Chondrocyte (in vitro differentiated cells): ENCODE data around the gene TWIST2. TPM values are rescaled to one million over a fixed set of nuclear protein-coding genes. Genes with fewer than 3 reads are reported as not detected.

ENCODE experiments used
- DNase-seq: peaks from one replicate; pipeline ENCODE4 v3.0.0; 2021; ENCODE audit warnings: mixed read lengths, low spot score
- H3K27ac Mint-ChIP-seq: one replicate; pipeline ENCODE4 v1.8.0; 2021; ENCODE audit warnings: mild to moderate bottlenecking, moderate library complexity, mixed read lengths; ENCODE audit not compliant: unreplicated experiment
- H3K27me3 Mint-ChIP-seq: 2 replicates; pipeline ENCODE4 v1.8.0; 2021; ENCODE audit warnings: low read depth, mixed read lengths
- H3K36me3 Mint-ChIP-seq: 2 replicates; pipeline ENCODE4 v1.8.0; 2021; ENCODE audit warnings: low read depth, mixed read lengths
- H3K4me1 Mint-ChIP-seq: 2 replicates; pipeline ENCODE4 v1.8.0; 2021; ENCODE audit warnings: low read depth, mild to moderate bottlenecking, mixed read lengths
- H3K4me3 Mint-ChIP-seq: one replicate; pipeline ENCODE4 v1.8.0; 2021; ENCODE audit warnings: mild to moderate bottlenecking, moderate library complexity, mixed read lengths; ENCODE audit not compliant: unreplicated experiment
- H3K9me3 Mint-ChIP-seq: 2 replicates; pipeline ENCODE4 v1.8.0; 2021; ENCODE audit warnings: low read depth, mixed read lengths
- total RNA-seq: library from RNA; stranded (reverse); gene quantifications from 3 replicates; pipeline ENCODE4 v1.2.1, GENCODE V29; 2021
- TF ChIP-seq, protein P1 (sequence below): fragments of 200-600 bp; sonication (generic); IDR thresholded peaks from 2 replicates; pipeline ENCODE4 v1.5.0; 2021; ENCODE audit warnings: antibody characterized with exemption, mild to moderate bottlenecking, moderate library complexity

TWIST2 gene
- total RNA-seq, 1 donor from 2014 or later: 2.4 TPM

DNA sequence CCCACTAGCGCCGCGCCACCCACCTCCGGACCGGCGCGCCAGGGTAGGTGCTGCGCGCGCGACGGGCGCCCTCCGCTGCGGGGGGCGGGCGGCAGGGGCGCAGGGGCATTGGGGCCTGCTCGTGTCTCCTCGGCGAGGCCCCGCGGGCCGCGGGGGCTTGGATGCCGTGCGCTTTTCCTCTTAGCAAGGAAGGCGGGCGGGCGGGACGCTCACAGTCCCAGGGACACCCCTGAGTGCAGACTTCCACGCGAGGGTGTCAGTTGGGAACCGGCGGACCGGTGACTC is 748 bp downstream of the TWIST2 start:
- H3K4me1 Mint-ChIP-seq: peaks cover 13% of the 10 kb centered on the region
- no peak overlapping the region for H3K27ac Mint-ChIP-seq
- DNase-seq: no peak
- no peaks in the 10 kb centered on the region for H3K36me3 Mint-ChIP-seq
- H3K9me3 Mint-ChIP-seq: no peaks in the 10 kb centered on the region
- H3K27me3 Mint-ChIP-seq: peaks cover 28% of the 10 kb centered on the region
- H3K4me3 Mint-ChIP-seq: peak overlapping the region; percentile 71
- TF ChIP-seq, protein P1, sequence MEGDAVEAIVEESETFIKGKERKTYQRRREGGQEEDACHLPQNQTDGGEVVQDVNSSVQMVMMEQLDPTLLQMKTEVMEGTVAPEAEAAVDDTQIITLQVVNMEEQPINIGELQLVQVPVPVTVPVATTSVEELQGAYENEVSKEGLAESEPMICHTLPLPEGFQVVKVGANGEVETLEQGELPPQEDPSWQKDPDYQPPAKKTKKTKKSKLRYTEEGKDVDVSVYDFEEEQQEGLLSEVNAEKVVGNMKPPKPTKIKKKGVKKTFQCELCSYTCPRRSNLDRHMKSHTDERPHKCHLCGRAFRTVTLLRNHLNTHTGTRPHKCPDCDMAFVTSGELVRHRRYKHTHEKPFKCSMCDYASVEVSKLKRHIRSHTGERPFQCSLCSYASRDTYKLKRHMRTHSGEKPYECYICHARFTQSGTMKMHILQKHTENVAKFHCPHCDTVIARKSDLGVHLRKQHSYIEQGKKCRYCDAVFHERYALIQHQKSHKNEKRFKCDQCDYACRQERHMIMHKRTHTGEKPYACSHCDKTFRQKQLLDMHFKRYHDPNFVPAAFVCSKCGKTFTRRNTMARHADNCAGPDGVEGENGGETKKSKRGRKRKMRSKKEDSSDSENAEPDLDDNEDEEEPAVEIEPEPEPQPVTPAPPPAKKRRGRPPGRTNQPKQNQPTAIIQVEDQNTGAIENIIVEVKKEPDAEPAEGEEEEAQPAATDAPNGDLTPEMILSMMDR: no peak

DNA sequence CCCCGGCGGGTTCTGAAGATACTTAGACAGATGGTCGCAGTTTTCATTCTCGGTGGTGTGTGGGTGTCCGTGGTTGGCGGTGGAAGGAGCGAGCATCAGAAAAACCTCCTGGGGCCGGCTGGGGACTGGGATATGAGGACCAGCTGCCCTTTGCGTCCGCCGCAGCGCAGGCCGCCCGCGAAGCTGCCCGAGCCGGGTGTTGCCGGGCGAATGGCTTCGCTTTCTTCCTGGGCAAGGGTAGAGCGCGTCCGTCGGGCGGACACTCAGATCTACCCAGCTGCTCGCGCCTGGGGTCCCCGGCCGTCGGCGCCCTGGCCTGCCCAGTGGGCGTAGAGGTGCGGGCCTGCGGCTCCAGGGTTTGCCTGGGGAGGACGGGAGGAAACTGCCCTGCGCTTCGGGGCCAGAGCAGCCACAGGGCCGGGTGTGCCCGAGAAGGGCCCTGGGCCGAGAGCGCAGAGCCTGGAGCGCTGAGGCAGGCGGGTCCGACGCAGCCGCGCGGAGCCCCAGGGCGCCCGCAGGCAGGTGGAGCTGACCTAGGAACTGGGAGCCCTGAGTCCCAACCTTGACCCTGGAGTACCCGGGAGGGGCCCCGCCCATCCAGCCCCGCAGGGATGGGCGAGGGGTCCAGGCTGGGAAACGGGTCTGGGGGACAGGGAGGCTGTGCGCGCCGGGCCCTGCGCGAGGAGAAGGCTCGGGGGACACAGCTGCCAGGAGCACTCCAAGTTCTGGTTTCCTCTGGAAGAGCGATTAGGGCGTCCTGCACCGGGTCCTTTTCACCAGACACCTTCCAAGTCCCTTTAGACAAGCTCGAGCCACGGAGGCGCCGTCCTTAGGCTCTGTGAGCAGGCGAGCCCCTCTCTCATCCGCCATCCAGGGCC is 1.3 kb downstream of the TWIST2 start:
- Mint-ChIP-seq H3K27me3 (peaks cover 26% of the 10 kb centered on the region), H3K27ac (no peak overlapping the region), H3K4me3 (peak overlapping the region; percentile 71), H3K9me3 (no peaks in the 10 kb centered on the region), H3K4me1 (peaks cover 13% of the 10 kb centered on the region), H3K36me3 (peaks cover 1% of the 10 kb centered on the region)
- no peak for DNase-seq
- TF ChIP-seq, protein P1: no peak

DNA sequence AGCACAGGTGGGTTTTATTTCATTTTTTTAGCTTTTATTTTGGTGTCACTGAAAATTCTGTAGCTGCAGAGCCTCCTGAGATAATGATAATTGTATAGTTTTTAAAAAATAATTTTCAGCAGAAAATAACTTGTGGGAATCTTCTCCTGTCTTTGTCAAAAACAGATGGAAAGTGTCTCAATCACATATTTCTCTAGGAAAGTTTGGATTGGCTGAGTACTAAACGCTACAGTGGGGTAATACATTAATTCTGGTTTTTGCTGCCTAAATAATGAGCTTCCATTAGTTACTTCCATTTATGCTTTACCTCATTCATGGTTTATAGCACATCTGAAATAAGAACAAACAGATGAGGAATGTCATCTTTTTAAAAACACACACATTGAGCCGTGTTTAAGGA is 2.2 kb downstream of the TWIST2 start:
- H3K27me3 Mint-ChIP-seq: peaks cover 21% of the 10 kb centered on the region
- H3K36me3 Mint-ChIP-seq: peaks cover 1% of the 10 kb centered on the region
- TF ChIP-seq, protein P1: no peak
- no peak overlapping the region for H3K4me3 Mint-ChIP-seq
- DNase-seq: no peak
- H3K27ac Mint-ChIP-seq: no peak overlapping the region
- no peaks in the 10 kb centered on the region for H3K9me3 Mint-ChIP-seq
- peaks cover 13% of the 10 kb centered on the region for H3K4me1 Mint-ChIP-seq

DNA sequence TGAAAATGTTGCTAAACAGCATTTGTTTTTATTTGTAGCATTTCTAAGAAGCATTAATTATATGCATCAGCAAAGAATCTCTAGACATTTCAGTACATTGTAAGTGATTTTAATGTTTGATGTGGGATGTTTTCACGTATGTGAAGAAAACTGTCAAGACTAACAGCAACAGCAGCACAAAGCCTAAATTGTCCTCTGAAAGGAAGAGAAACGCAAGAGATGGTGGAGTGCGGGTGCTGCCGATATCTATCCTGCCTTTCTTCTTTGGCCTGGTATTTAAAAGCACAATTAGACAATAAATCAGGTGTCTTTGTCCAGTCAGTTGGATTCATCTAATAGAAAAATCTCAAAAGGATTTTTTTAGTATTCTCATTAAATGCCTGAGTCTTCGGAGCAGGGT is 3.1 kb downstream of the TWIST2 start:
- Mint-ChIP-seq H3K9me3 (no peaks in the 10 kb centered on the region), H3K36me3 (peaks cover 1% of the 10 kb centered on the region), H3K27ac (no peak overlapping the region), H3K4me1 (peaks cover 13% of the 10 kb centered on the region), H3K4me3 (no peak overlapping the region), H3K27me3 (peaks cover 14% of the 10 kb centered on the region)
- TF ChIP-seq, protein P1: no peak
- DNase-seq: no peak

DNA sequence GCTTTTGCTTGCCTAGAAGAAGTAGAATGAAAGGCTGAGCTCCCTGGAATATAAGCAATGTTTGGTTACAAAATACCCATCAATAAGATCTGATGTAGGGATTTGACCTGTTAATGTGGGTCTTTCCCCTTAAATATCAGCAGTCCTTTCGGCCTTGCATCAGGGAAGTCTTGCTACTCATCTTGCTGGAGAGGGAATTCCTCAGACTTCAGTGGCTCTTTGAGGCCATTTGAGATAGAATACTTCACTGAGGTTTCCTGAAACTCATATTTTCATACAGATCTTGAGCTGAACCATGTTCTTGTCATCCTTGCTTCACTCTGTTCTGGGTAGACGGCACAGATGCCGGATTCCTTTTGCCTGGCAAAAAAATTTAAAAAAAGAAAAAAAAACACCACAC is 3.9 kb downstream of the TWIST2 start:
- no peak for DNase-seq
- Mint-ChIP-seq H3K36me3 (peaks cover 1% of the 10 kb centered on the region), H3K27me3 (peaks cover 13% of the 10 kb centered on the region), H3K9me3 (no peaks in the 10 kb centered on the region), H3K4me3 (no peak overlapping the region), H3K4me1 (peaks cover 13% of the 10 kb centered on the region), H3K27ac (no peak overlapping the region)
- TF ChIP-seq, protein P1: no peak
